ENCODE results near the gene TBC1D2.
"Not testable (repeated sequence)": the region's sequence is repeated elsewhere in the genome, so short reads cannot be mapped to it uniquely, and the experiment has no call there.

The TBC1D2 gene, protein sequence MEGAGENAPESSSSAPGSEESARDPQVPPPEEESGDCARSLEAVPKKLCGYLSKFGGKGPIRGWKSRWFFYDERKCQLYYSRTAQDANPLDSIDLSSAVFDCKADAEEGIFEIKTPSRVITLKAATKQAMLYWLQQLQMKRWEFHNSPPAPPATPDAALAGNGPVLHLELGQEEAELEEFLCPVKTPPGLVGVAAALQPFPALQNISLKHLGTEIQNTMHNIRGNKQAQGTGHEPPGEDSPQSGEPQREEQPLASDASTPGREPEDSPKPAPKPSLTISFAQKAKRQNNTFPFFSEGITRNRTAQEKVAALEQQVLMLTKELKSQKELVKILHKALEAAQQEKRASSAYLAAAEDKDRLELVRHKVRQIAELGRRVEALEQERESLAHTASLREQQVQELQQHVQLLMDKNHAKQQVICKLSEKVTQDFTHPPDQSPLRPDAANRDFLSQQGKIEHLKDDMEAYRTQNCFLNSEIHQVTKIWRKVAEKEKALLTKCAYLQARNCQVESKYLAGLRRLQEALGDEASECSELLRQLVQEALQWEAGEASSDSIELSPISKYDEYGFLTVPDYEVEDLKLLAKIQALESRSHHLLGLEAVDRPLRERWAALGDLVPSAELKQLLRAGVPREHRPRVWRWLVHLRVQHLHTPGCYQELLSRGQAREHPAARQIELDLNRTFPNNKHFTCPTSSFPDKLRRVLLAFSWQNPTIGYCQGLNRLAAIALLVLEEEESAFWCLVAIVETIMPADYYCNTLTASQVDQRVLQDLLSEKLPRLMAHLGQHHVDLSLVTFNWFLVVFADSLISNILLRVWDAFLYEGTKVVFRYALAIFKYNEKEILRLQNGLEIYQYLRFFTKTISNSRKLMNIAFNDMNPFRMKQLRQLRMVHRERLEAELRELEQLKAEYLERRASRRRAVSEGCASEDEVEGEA

DNA sequence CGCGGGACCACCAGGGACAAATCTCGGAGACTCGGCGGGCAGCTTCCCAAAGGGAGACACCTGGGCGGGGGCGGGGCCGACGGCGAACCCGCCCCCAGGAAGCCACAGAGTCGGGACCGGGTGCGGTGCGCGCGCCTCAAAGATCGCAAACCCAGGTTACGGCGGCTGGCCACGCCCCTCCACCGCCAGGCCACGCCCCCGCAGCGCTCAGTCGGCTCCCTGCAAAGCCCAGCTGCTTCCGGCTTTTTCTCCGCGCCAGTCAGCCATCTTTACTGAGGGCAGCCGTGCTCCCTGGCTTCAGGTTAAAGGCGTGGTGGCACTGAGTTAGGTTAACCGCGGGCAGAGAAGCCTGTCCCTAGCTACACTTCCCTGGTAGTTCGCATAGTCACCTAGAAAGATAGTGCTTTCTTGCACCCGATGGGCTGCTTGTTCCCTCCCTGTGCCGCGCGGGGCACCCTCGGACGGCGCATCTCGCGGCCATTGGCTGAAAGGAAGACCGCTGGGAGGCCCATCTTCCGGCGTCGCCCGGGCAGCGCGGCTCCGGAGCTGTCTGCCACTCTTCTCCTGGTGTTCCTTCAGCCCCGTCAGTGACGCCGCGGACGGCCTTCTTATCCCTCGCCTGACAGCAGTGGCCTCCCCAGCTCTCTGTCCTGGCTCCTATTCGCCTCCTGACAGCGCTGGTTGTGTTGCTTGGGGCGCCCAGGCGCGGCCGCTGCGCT, at the start of gene TBC1D2:
Gene TBC1D2, minus strand, starts transcription at position 72 of the 719 bp plus-strand sequence. CDS start 108 bp downstream, outside the sequence.
- DNase-seq (ENCODE audit: low spot score) = peak; percentile 93

DNA sequence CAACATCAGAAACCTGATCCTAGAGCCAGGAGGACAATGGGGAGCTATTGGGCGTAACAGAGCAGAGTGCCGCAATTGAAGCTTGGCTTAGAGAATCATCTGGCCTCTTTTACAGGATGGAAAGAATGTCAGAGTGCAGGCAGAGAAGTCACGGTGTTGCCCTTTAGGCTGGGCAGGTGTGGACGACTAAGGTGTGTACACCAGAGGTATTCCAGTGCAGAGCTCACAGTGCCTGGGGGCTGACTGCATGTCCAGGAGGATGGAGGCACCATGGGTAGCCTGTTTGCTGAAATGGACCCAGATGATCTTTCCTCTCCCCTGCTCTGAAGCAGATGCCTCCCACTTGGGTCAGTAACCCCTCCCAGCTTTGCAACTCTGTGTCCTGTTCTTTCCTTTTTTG, 48.9 kb upstream of the TBC1D2 start:
- no peak for DNase-seq (ENCODE audit: low spot score)

- no peak for DNase-seq (ENCODE audit: low spot score)
Measured at GRCh38 chr9:98303633-98304125, 48.2 kb upstream of the TBC1D2 start.

DNA sequence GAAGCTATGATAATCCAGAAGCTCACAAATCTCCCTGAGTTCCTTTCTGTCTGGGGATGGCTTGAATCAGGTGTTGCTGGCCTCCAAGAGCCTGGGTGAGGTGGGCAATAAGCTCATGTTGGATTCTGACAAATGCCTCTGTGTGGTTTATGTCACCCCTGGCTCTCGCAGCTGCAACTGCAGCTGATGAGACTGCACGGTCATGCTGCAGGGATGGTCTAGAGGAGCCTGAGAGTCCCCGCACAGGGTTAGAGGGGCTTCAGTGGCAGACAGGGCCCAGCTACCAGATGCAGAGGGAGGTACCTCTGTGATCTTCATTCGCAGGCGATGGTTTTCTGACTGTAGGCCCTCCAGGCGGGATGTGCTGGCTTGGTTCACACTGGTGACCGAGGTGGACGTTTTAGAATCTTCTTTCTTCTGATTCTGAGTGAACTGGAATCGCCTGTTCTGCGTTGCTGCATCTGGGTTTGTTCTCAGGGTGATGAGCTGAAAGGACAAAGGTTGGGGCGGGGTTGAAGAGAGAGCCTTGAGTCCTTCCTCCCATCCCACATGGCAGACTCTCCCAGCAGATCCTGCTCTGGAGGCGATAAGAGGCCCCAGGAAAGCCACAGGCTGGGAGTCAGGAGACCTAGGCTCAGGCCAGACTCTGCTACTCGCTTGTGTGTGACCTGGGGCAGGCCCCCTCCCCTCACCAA, 47.6 kb upstream of the TBC1D2 start:
- DNase-seq (ENCODE audit: low spot score) = no peak

DNA sequence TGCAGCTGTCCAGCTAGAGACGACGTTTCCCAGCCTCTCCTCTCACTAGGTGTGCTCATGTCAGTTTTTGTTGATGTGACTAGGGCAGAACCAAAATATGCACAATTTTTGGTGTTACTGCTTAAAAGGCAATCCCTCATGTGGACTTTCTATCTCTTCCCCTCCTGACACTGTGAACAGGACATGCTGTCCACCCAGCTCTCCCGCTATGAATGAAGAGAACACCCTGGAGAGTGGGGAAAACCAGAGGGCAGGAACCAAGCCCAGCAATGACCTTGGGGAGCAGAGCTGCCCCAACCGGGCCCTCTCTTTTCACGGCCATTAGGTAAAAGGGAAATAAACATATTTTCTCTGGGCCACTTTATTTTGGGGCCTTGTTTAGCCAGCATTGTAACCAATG, 46.7 kb upstream of the TBC1D2 start:
- DNase-seq (ENCODE audit: low spot score) = no peak

- DNase-seq (ENCODE audit: low spot score) = no peak
Measured at GRCh38 chr9:98300611-98301010, 45.2 kb upstream of the TBC1D2 start.

DNA sequence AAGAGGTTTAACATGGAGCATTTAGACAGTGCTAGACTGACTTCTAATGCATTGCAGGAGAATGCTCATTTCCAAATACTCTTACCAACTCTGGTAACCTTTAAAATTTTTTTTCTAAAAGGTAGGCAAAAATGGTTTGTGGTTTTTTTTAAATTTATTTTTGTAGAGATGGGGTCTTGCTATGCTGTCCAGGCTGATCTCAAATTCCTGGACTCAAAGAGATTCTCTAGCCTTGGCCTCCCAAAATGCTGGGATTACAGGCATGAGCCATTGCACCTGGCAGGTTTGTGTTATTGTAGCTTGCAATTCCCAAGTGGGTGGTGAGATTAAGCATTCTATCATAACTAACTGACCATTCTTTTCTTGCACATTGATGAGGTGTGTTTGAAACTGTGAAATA, 43.0 kb upstream of the TBC1D2 start:
- no peak for DNase-seq (ENCODE audit: low spot score)

- DNase-seq (ENCODE audit: low spot score) = no peak
Measured at GRCh38 chr9:98295824-98296223, 40.4 kb upstream of the TBC1D2 start.

DNA sequence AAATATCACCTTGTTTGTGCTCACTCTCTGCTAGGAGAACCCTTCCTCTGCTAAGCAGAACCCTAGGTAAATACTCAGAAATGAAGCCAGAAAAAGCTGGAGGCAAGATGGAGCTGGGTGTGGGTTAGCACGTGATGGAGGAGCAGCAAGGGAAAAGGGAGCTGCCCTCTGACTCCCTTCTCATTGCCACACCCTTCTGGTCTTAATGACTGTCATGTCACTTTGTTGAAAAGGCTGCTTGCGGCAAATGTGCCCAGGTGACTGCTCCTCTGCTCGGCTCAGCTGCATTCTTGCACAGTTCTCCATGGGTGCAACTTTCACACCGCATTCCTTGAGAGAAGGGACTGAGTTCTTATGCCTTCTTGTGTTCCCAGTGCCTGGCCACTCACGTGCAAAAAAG, 36.4 kb upstream of the TBC1D2 start:
- no peak for DNase-seq (ENCODE audit: low spot score)

DNA sequence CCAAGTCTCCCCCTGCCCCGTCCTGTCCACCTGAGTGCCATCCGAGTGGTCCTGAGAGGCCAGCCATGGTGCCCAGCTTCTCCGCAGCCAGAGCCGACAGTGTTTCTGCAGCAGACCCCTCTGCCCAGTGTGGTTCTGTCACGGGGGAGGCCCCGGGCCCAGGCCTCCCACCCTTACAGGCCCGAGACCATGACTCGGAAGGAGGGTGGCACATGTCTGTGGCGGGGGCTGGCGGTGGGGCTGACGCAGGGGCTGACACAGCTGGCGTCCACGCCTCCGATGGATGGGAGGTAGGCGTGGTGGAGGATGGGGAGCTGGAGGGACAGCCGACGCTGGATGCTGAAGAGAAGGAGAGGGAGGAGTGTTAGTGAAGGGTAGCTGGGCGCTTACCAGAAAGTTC, 35.0 kb upstream of the TBC1D2 start:
- no peak for DNase-seq (ENCODE audit: low spot score)

DNA sequence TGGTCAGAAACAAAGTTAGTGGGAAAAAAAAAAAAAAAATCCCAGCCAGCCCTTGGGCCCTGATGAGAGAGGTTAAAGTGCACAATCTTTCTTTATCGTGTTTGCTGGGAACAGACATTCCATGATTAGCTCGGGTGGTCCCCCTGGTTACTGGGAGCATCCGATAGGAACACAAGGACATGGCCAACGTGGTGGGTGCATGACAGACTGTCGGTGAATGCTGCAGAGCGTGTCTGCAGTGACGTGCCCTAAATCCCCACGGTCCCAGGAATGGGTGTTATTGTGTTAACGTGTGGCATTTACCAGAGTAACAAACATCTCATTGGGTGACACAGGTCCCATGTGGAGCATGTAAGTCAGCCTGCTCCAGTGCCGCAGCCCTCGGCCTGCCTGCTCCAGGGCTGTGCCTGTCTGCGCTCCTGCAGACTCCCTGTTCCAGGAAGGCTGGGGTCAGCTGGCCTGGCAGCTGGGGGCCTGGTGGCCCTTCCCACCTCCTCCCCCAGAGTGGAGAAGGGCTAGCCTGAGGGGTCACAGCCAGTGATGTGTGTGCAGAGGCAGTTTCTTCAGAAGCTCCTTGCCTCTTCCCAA, 34.3 kb upstream of the TBC1D2 start:
- DNase-seq (ENCODE audit: low spot score) = no peak

DNA sequence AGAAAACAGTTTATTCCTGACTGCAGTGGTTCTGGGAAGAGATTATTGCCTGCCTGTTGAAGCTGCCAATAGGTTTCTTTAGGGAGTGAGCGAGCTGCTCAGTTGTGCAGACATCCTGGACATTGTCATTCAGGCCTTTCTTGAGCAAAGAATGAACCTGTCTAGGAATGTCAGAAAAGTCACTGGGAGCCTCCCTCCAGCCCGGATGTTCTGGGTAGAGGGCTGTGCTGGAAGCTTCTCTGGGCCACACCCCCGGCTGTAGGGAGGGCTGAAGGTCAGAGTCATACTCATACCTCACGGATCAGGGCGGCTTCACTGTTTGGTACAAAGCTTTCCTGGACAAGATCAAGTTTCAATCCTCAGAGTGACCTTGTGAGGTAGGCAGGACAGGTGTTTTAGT, 33.4 kb upstream of the TBC1D2 start:
- no peak for DNase-seq (ENCODE audit: low spot score)

GRCh38 chr9:98287384-98287783, 31.9 kb upstream of the TBC1D2 start:
- DNase-seq (ENCODE audit: low spot score) = no peak

- DNase-seq (ENCODE audit: low spot score) = no peak
Measured at GRCh38 chr9:98285446-98285845, 30.0 kb upstream of the TBC1D2 start.

DNA sequence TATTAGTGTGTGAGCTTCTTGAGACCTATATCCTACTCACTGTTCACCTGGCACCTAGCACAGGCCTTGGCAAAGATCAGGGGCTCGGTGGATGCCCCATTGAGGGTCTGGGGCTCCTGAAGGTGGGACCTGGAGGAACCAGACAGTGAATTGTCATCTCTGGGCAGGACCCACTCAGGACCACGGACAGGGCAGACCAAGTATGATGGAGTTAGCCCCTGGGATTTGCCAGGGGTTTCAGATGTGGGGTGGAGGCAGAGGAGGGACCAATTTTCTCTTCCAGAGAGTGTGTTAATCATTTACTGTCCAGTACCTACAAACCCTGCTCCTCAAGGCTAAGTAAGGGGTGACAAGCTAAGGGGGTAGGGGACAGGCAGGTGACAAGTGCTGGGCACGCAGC, 29.3 kb upstream of the TBC1D2 start:
- DNase-seq (ENCODE audit: low spot score) = no peak

DNA sequence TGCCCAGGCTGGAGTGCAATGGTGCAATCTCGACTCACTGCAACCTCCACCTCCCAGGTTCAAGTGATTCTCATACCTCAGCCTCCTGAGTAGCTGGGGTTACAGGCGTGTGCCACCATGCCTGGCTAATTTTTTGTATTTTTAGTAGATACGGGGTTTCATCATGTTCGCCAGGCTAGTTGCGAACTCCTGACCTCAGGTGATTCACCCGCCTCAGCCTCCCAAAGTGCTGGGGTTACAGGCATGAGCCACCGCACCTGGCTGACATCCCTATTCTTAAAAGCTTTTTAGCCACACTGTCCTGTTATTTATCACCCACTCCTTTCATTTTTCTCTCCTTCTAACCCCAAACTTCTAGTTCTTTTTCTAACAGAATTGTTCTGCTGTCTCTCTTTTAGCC, 27.7 kb upstream of the TBC1D2 start:
- DNase-seq (ENCODE audit: low spot score) = not testable (repeated sequence)

- no peak for DNase-seq (ENCODE audit: low spot score)
Measured at GRCh38 chr9:98281281-98281680, 25.8 kb upstream of the TBC1D2 start.

DNA sequence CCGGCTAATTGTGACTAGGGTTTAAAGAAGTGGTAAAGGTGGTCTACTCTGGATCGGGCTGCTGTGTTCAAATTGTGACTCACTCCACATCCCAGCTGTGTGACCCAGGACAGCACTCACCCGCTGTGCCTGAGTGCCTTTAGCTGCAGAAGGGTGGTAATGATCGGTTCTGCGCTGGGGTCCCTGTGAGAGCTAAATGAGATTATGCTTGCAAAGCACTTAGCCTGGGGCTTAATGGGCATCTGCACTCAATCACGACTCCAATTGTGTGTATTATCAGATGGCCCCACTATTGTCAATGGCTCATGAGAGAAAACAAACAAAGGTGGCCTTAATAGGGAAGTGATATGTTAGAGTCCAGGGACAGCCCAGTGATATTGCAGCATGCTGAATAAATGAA, 25.1 kb upstream of the TBC1D2 start:
- no peak for DNase-seq (ENCODE audit: low spot score)

GRCh38 chr9:98280162-98280561, 24.7 kb upstream of the TBC1D2 start:
- DNase-seq (ENCODE audit: low spot score) = no peak

GRCh38 chr9:98276907-98277469, 21.5 kb upstream of the TBC1D2 start:
- DNase-seq (ENCODE audit: low spot score) = no peak

GRCh38 chr9:98275159-98275558, 19.7 kb upstream of the TBC1D2 start:
- DNase-seq (ENCODE audit: low spot score) = no peak
